ENCODE measurements around the gene GDAP1L1.

- no peak for TF ChIP-seq CTCF (IDR thresholded peaks at IDR 0.05)
- TF ChIP-seq POLR2A (IDR thresholded peaks at IDR 0.05): no peak
Measured at GRCh38 chr20:44203161-44203560, 43.9 kb upstream of the GDAP1L1 start.

Measured in lower leg skin (tissue), 3 donors.